Body of pancreas (tissue), 4 donors: Measurements from ENCODE around the gene LTC4S.

Experiments
- CTCF ChIP-seq, 7 experiments: fragments of 450-650 bp in 4 of 7; fragments of 200-600 bp in 3 of 7; sonication (generic) in 3 of 7; IDR thresholded peaks; one replicate each; pipeline ENCODE4 v1.5.1; 2016 to 2019; ENCODE audit warnings: antibody characterized with exemption in 7 of 7
- POLR2A ChIP-seq, 3 donors: fragments of 450-650 bp; IDR thresholded peaks; one replicate each; pipeline ENCODE4 v1.6.1; 2016; ENCODE audit warnings: antibody characterized with exemption in 3 of 3, mild to moderate bottlenecking in 2 of 3

- TF ChIP-seq CTCF (IDR thresholded peaks at IDR 0.05) (no peak), POLR2A (IDR thresholded peaks at IDR 0.05) (no peak)
These were observed 30.4 kb downstream of the LTC4S start for GRCh38 chr5:179823937-179824744.
